HG02840 (cell line): ENCODE data around the gene TMEM132D.

Experiments used
- ATAC-seq: cut with Tn5 transposase; IDR thresholded peaks from one replicate; pipeline ENCODE4 v1.9.1; 2021; ENCODE audit warnings: mild to moderate bottlenecking, moderate library complexity, moderate number of reproducible peaks; ENCODE audit not compliant: unreplicated experiment, low FRiP score

The TMEM132D gene

DNA sequence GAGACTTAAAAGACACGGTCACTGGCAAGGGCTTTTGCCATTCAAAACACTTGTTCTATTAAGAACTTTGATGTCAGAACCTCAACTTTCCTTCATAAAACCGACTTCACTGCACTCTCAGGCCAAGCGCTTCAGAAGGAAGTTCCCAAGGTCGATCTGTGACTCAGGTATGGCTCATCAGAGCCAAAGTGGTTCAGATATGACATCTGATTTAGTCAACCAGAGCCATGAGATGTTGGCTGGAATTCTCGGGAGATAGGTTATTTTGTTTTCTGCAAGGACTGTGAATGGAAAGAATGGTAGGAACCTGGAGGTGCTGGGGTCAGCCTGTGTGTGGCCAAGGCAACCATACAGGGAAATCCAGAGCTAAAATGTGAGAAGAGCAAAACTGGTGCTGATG lies 604.9 kb downstream of the TMEM132D start:
- ATAC-seq = no peak

DNA sequence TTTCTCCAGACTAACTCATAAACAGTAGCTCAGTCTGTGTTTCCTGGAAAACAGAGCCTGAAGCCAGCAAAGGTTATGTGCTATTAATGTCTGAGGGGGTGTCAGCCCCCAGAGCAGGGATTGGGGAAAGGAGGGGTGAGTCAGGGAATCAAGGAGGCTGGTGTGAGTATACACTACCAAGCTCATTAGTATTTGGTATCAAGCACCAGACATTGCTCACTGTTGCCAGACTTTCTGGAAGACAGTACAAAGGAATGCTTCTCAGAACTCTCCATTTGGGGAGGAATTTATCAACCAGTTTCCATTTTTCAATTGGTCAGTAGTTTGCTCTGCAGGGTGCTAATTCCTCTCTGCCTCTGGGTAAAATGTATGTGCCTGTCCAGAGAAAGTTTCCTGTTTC lies 607.2 kb downstream of the TMEM132D start:
- no peak for ATAC-seq

DNA sequence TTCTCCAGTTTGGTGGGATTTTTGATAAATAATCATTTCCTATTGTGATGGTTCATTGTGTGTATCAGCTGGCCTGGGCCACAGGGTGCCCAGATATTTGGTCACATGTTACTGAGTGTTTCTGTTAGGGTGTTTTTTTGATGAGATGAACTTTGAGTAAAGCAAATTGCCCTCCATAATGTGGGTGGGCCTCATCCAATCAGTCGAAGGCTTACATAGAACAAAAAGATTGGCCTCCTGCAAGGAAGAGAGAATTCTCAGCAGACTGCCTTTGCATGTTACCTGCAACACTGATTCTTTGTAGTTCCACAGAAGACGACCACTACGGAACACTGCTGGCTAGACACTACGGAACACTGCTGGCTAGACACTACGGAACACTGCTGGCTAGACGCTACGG lies 609.0 kb downstream of the TMEM132D start:
- ATAC-seq = no peak

DNA sequence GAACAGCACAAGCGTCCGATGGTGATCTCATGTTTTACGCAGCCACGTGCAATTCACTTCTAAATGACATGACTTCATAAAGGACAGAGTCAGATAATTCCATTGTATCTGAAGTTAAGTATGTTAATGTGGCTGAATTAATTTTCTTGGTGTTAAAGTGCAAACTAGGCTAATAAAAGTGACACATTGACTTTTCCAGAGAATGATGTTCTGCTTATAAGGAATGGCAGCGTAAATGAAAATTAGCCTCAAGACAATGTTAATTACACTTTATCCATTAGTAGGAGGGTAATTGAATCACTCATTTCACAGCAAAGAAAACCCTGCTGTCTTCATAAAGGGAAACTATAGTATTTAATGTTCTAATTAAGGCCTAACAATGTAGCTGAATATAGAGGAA lies 624.1 kb downstream of the TMEM132D start:
- ATAC-seq = no peak

DNA sequence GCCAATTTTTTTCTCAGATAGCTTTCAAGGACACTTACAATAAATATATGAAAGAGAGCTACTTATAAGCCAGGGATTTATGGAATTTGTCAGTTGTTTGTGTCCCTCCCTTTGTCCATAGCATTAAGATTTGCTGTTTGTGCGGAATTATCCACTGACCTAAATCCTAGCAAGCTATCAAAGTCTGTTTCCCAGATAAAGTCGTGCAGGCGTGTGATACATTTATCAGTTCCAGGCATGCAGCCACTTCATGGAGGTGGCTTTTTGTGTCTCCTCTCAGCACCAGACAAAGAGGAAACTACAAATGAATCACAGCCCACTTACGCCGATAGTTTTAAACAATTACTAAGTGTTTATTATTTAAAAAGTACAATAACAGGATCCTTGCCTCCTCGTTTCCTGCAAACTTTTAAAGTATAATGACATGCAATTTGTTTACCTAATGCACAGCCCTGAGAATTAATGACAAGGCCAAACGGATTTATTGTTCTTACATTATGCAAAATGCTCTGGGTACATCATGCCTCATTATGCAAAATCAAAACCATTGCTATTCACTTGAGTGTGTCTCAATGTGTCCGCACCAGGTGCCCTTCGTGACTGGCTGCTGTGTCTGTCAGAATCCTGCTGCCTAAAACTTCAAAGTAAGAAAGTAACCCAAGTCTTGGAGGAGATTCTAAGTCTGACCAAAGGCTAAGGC lies 627.3 kb downstream of the TMEM132D start:
- no peak for ATAC-seq

DNA sequence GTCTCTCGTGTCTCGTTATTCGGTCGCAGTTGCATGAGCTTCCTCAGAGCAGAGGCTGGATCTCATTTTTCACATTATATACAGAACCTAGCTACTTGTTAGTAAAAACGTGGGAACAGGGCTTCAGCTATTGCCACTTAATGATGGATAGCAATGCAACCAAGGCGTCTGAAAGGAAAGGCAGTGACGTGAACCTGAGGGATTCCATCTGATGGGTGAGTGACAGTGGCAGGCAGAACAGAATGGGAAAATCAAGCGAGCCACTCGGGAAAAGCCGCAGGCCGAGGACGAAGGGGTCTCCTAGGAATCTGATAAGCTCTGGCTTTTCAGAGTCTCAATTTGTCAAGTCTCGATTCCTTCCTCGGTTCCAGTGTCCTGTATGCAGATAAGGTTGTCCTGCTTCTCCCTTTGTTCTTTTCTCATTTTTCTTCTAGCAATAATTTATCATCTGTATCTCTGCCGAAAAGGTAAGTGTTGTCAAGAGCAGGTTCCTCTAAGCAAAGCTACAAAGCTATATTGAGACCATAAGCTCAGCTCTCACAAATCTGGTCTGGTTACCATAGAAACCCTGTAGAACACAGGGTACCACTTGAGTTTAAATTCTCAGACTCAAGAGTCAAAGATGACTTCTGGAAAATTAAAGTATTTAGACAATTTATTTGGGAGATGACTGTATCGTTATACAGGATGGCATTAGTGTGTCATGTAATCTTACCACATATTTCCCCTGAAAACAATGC lies 633.9 kb downstream of the TMEM132D start:
- no peak for ATAC-seq

DNA sequence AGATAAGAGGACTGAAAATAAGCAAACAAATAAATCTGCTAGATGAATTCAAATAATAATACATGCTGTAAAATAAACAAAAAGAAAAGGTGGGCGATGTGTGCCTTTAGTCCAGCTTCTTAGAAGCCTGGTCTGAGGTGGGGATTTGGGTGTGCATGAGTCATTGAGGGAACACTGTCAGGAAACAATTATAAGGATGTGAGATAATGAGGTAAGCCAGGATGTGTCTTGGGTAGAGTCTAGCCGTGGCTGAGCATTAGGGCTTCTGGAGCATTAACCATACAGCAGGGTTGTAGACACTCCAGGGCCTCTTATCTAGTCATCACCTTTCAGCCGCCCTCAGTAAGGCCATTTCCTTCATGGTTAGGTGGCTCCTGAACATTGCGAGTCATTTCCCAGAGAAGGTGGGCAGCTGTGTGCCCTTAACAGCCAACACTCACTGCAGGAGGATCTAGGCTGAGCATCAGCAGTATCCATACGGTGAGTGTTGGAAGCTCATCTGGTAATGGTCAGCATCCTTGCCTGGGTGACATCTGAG lies 645.0 kb downstream of the TMEM132D start:
- ATAC-seq = no peak

DNA sequence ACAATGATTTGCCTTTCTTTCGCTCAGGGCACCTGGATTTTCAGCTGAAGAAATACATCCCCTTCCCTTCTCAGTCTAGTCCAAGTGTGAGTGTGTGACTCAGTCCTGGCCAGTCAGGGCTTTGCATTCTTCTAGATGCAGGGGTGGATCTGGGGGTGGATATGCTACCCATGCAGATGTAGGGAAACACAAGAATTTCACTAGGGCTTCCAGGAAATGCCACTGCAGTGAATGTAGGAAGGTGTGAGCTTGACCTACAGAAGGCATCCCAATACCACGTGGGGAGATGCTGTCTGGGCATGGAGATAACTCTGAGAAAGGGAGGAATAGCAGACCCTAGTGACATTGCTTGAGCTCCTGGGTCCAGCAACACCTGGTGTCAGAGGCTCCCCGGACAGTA lies 646.3 kb downstream of the TMEM132D start:
- no peak for ATAC-seq

DNA sequence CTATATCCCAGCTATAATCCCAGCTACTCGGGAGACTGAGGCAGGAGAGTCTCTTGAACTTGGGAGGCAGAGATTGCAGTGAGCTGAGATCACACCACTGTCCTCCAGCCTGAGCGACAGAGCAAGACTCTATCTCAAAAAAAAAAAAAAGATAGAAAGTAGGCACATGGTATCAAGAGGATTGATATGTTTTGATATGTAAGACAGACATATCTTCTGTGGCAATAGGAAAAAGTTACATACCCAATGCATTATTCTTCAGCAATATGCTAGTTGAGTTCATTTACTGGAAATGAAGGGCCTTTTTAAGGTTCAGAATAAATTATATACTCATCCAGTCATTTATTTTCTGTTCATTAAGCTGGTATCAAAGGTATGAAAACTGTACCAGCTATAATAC lies 657.2 kb downstream of the TMEM132D start:
- ATAC-seq = no peak

DNA sequence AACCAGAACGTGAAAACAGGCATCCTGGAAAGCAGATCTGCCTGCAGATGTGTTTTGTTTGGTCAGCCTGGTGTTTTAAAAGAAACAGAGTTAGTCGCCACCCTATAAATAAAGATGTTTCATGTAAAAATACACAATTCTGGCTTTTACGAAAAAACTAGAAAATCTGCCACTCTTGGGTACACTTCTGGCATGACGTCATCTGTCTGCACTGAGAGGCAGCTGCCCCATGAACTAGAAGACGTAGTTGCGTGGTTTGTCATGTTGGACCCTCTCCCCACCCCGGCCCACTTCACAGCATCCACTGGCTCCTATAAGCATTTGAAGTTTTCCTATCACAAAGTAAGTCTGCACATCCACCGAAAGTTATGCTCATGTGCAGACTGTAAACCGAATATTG lies 658.1 kb downstream of the TMEM132D start:
- ATAC-seq = no peak

DNA sequence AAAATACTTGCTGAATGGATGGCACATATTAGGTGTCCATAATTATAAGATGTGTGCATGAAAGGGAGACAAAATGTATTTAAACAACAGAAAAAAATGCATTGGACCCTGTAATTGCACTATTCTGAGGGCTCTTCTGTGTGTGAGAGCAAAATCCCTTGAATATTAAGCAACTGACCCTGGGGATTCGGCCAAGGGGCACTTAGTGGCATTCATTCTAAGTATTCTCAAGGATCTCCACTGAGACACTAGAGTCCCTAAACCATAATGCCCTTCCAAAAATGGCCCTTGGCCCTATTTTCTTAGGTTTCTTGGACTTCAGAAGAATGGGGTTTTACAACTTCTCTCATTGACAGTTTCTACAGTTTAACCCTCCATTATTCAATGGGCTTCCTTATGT lies 662.0 kb downstream of the TMEM132D start:
- ATAC-seq = no peak

DNA sequence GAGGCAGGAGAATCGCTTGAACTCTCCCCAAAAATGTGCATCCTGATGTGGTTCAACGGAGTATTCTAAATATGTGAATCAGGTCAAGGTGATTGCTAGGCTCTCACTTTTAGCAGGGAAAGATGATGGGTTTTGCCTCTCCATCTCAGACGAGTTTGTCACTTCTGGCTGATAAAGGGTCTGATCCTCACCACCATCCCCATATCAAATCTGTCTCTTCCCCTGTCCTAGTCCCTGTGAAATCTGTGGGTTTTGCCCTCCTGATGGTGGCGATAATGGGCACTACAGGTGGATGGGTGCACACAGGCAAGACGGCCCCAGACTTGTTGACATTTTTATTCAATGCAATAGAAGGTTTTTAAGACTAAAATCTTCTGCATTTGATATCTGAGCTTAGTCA lies 665.9 kb downstream of the TMEM132D start:
- ATAC-seq = no peak

DNA sequence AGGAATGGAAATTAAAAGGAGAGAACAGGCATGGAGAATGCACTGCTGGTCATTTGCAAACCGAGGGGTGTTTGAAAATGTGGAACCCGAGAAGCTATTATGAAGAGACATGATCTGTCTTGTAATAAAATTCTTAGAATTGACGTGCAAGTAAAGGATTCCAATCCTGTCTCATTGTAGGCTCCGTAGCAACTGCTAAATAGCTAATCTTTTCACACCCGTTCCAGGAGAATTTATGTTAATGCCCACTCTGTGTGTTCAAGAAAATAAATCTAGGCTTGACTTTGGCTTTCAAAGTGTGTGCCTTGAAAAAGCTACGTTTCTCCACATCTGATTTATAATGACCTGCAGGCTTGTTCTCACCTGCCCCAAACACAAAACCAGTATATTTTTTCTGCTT lies 669.6 kb downstream of the TMEM132D start:
- no peak for ATAC-seq

DNA sequence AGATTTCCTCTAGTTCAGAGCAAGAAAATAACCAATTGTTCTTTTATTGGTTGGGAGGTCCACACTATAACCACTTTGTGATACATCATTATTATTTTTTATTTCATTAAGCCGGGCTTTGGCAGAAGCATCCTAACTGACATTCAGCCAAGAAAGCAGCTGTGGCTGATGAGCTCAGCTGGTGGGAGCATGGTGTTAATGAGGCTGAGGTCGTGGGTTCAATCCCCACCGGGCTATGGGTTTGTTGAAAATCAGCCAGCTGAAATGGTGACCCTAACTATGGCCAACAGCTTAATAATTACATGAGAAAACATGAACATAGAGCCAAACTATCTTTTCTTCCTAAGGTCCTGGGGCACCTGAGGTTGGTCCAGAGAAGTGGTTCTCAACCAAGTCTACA lies 672.3 kb downstream of the TMEM132D start:
- no peak for ATAC-seq

DNA sequence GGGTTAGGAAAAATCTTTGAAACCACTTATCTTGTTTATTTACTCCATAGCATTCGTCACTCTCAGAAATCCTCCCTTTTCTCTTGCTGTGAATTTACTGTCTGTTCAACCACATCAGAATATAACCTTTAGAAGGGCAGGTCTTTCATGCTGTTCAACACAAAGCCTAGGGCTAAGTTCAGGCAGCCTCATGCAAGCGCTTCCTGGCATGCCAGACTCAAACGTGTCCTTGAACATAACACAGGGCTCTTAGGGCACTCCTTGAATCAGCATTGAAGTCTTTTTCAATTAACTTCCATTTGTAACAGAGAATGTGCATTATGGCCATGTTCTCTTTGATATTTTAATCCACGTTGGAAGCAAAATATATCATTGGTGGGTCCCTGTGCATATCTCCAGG lies 672.8 kb downstream of the TMEM132D start:
- ATAC-seq = no peak

DNA sequence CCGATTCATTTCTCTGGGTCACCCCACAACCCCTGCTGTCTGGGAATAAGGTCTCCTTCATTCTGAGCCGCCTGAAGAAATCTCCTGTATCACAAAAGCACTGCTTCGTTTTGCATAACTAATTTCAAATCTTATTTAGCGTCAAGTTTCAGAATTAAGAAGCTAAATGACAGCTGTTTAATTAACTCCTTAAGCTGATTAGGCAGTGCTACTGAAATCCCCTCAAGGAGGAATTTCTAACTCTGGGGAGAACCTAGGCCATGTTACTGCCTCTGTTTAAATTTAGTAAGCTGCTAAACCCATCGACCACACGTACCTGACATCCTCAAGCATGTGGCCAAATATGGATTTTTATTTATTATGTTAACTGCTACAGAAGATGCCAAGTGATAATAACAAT lies 677.0 kb downstream of the TMEM132D start:
- no peak for ATAC-seq

DNA sequence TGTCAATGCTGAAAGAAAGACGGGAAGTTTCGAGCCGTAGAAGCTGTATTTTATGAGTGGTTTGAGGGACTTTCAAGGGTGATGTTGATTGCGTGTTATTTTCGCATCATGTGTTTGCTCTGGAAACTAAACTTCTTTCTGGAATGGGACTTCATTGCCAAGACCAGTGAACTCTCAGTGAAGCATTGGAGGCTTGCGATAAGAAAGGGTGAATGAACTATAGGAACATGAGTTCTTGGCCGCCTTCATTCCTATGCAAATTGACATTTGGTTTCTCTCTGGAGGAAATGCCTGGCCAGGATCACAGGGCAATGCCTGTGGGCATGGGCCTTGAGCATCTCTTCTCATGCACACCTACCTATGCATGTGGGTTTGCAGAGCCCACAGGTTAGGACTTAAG lies 677.8 kb downstream of the TMEM132D start:
- ATAC-seq = no peak

DNA sequence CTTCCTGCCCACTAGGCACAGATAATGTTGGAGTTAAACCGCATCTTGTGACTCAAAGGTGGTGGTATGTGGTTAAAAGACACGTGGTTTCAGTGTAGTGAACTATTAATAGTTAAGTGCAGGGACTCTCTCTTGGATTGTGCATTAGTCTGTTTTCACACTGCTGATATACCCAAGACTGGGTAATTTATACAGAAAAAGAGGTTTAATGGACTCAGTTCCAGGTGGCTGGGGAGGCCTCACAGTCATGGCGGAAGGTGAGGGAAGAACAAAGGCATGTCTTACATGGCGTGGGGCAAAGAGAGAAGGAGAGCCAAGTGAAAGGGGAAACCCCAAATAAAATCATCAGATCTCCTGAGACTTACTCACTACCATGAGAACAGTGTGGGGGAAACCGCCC lies 688.3 kb downstream of the TMEM132D start:
- ATAC-seq = no peak

DNA sequence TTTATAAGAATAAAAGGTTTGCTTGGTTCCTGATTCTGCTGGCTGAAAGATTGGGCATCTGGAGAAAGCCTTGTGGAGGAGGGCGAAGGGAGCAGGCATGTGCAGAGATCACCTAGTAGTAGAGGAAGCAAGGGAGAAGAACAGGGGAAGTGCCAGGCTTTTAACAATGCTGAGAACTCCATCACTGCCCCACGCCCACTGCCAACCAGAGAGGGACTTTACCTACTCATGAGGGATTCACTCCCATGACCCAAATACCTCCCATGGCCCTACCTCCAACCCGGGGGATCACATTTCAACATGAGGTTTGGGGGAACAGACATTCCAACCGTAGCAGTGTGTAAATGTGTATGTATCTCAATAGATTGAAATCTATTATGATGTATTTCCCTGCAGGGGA lies 690.3 kb downstream of the TMEM132D start:
- no peak for ATAC-seq

DNA sequence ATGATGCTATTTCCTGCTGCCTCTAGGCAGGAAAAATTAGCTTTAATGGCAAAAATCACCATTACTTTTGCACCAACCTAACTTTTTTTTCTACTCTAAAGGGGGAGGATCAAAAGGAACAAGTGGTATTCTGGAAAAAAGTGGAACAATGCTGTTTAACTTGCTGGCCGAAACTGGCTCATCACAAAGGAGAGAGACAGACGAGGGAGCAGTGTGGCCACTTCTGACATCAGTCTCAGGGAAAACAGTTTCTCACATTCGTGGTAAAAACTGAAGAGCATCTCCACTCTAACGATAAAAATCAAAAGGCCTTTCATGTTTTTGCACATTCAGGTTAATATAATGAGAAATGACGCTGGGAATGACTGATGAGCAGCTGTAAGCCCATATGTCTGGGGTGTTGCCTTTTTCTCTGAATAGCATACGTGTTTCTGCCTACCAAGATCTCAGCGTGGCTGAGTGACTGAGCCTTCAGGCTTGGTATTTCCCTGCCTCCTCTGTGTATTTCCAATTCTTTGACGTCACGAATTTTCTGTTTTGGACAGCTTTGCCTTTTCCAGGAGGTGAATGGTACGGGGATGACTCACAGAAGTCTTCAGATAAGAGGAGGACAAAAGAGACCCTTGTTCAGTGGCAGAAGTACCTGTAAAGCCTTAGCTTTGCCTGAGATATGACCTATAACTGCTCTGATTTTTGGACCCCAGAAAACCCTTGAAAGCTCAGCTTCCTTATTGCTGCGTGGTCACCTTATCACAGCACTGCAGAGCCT lies 691.8 kb downstream of the TMEM132D start:
- no peak for ATAC-seq

DNA sequence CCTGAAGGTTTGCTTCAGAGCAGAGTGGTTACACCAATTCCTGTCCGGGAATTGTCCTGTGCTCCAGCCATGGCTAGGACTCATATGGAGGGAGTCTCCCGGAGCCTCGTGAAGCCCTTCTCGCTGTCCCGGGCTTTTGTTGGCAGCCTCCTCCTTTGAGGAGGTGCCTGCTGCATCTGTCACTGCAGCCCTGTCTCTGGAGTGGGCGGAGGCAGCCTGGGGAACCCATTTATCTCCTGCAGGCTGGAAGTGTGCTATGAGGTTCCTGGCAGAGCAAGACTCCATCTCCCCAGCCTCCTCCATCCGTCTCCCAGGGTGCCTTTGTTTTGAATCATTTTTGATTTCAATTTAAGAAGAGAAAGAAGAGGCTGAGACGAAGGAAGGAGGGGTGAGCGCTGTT lies 695.3 kb downstream of the TMEM132D start:
- no peak for ATAC-seq
